Prostate gland (tissue), 2 donors: Measurements from ENCODE around the gene APOBEC3B.

ENCODE experiments used
- CTCF ChIP-seq, 4 experiments: fragments of 200-600 bp in 2 of 4; fragments of 450-650 bp in 2 of 4; sonication (generic) in 2 of 4; IDR thresholded peaks; 1 replicate in 3 of 4; 2 replicates in 1 of 4; pipeline ENCODE4 v1.5.1; 2016 to 2019; ENCODE audit warnings: antibody characterized with exemption in 4 of 4, mild to moderate bottlenecking in 2 of 4, moderate library complexity in 2 of 4
- POLR2A ChIP-seq: fragments of 450-650 bp; IDR thresholded peaks from one replicate; pipeline ENCODE4 v1.6.1; 2016; ENCODE audit warnings: antibody characterized with exemption, mild to moderate bottlenecking
- POLR2AphosphoS5 ChIP-seq: sonication (generic); formaldehyde crosslinking; IDR thresholded peaks from one replicate; pipeline ENCODE4 v1.6.1; 2017; ENCODE audit warnings: antibody characterized with exemption

GRCh38 chr22:38937036-38937435 is 45.1 kb upstream of the APOBEC3B start:
- no peak for TF ChIP-seq CTCF (IDR thresholded peaks at IDR 0.05)
- no peak for TF ChIP-seq POLR2A
- no peak for TF ChIP-seq POLR2AphosphoS5
